GM12892 (cell line): ENCODE data around the gene FKBP9.

Experiments
- POLR2A ChIP-seq: IDR thresholded peaks from 2 replicates; pipeline ENCODE4 v1.6.1; 2011; ENCODE audit warnings: low read depth, low read length, control low read depth
- POLR2AphosphoS5 ChIP-seq: IDR thresholded peaks from 2 replicates; pipeline ENCODE4 v1.6.1; 2011; ENCODE audit warnings: low read depth, low read length, control low read depth
- TAF1 ChIP-seq: IDR thresholded peaks from 2 replicates; pipeline ENCODE4 v1.6.1; 2011; ENCODE audit warnings: low read depth, mild to moderate bottlenecking, control low read depth, low read length, borderline replicate concordance

DNA sequence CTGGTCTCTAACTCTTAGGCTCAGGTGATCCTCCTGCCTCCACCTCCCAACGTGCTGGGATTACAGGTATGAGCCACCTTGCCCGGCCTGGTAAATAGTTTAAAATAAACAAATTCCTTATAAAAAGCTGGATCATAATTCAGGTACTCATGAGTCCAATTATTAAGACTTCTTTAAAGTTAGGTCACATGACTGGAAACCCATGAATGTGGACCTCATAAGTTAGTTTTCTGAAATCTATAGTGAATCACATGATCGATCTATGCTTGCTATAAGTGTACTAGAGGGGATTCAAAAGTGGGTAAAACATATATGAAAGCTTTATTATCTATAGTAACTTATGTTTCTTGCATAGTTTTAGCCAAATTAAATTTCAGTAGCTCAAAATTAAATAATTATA is 91.0 kb downstream of the FKBP9 start:
- TF ChIP-seq POLR2A = no peak
- TF ChIP-seq POLR2AphosphoS5 = no peak
- no peak for TF ChIP-seq TAF1
